GM12891 (cell line): Measurements from ENCODE around the gene NEK6.

ENCODE experiments used
- POLR2A ChIP-seq: IDR thresholded peaks from 2 replicates; pipeline ENCODE4 v1.6.1; 2011; ENCODE audit warnings: low read depth, low read length, control low read depth
- POLR2AphosphoS5 ChIP-seq: IDR thresholded peaks from 2 replicates; pipeline ENCODE4 v1.6.1; 2011; ENCODE audit warnings: low read depth, low read length, control low read depth

GRCh38 chr9:124295159-124295794, 37.5 kb downstream of the NEK6 start:
- TF ChIP-seq POLR2A (peak; percentile 12; the same call in 1 of the 2 replicates), POLR2AphosphoS5 (no peak)
